ENCODE results near the gene MAP2K5. TPM values are rescaled to one million over a fixed set of nuclear protein-coding genes. Genes with fewer than 3 reads are reported as not detected.
A peak's percentile ranks its signal among the peaks of the same experiment; 100 is the strongest.
"Not testable (repeated sequence)": the region's sequence is repeated elsewhere in the genome, so short reads cannot be mapped to it uniquely, and the experiment has no call there.

Gene MAP2K5
- total RNA-seq, 1 experiment from 2014 or later = 13.9 TPM

- no peaks in the 10 kb centered on the region for H3K9me3 ChIP-seq (replicated peaks)
- H3K4me1 ChIP-seq = peaks cover 51% of the 10 kb centered on the region
- H3K27ac ChIP-seq = no peak overlapping the region; the same call in 1 of the 2 replicates
- no peaks in the 10 kb centered on the region for H3K27me3 ChIP-seq
- peak in 1 of 2 experiments; percentile 61 for DNase-seq
- no peak overlapping the region for H3K4me3 ChIP-seq
- no peaks in the 10 kb centered on the region for H3K36me3 ChIP-seq
Measured at GRCh38 chr15:67613211-67613610, 70.7 kb downstream of the MAP2K5 start.

GRCh38 chr15:67613708-67614107 lies 71.2 kb downstream of the MAP2K5 start:
- peaks cover 51% of the 10 kb centered on the region for H3K4me1 ChIP-seq
- H3K27me3 ChIP-seq = no peaks in the 10 kb centered on the region
- no peak overlapping the region; the same call in 1 of the 2 replicates for H3K27ac ChIP-seq
- H3K4me3 ChIP-seq = no peak overlapping the region
- DNase-seq = peak in 1 of 2 experiments; percentile 28
- H3K9me3 ChIP-seq (replicated peaks) = no peaks in the 10 kb centered on the region
- H3K36me3 ChIP-seq = no peaks in the 10 kb centered on the region

DNA sequence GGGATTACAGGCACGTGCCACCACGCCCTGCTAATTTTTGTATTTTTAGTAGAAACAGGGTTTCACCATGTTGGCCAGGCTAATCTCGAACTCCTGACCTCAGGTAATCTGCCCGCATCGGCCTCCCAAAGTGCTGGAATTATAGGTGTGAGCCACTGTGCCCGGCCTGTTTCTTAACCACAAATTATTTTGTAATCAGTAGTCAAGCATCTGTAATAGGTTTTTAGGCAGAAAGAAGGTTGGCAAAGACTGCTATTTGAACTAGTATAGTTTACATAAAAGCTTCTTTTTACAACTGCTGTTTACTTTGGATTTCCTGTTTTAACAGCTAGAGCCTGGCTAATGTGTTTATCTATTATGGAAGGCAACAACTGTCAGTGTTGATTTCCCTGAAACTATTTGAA lies 72.6 kb downstream of the MAP2K5 start:
- not testable (repeated sequence) for H3K9me3 ChIP-seq (replicated peaks); H3K4me3 ChIP-seq; H3K27me3 ChIP-seq; H3K36me3 ChIP-seq
- H3K4me1 ChIP-seq = peaks cover 51% of the 10 kb centered on the region
- DNase-seq = peak; percentile 59 to 78
- peak overlapping the region; percentile 20 for H3K27ac ChIP-seq

- H3K27ac ChIP-seq = no peak overlapping the region
Measured at GRCh38 chr15:67618297-67618696, 75.8 kb downstream of the MAP2K5 start.

GRCh38 chr15:67622110-67622509 lies 79.6 kb downstream of the MAP2K5 start:
- Histone ChIP-seq H3K27me3 (no peaks in the 10 kb centered on the region), H3K4me1 (no peaks in the 10 kb centered on the region), H3K9me3 (replicated peaks) (no peaks in the 10 kb centered on the region), H3K36me3 (0 out of 2 replicates have a peak, but pooled peaks cover 2% of the 10 kb centered on the region), H3K4me3 (no peak overlapping the region), H3K27ac (no peak overlapping the region)
- no peak for DNase-seq

More at GRCh38 chr15:67618297-67618696, 75.8 kb downstream of the MAP2K5 start:
- Histone ChIP-seq H3K4me1 (peaks cover 31% of the 10 kb centered on the region), H3K27me3 (no peaks in the 10 kb centered on the region), H3K9me3 (replicated peaks) (no peaks in the 10 kb centered on the region), H3K36me3 (0 out of 2 replicates have a peak, but pooled peaks cover 1% of the 10 kb centered on the region), H3K4me3 (no peak overlapping the region)
- no peak for DNase-seq

DNA sequence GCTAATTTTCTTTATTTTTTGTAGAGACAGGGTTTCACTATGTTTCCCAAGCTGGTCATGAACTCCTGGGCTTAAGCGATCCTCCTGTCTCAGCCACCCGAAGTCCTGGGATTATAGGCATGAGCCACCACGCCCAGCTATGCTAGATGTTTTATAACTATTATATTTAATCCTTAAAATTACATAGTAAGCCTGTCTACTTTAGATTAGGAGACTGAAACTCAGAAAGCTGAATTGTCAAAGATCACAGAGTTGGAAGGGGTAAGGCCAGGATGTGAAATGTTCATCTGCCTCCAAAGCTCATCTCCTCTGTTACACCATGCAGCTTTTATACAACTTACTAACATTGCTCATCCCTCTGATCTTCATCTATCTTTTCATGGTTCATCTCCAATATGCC lies 89.8 kb downstream of the MAP2K5 start:
- H3K4me3 ChIP-seq = no peak overlapping the region
- no peaks in the 10 kb centered on the region for H3K4me1 ChIP-seq
- H3K9me3 ChIP-seq (replicated peaks) = no peaks in the 10 kb centered on the region
- H3K27me3 ChIP-seq = no peaks in the 10 kb centered on the region
- no peak overlapping the region for H3K27ac ChIP-seq
- no peak for DNase-seq
- H3K36me3 ChIP-seq = no peaks in the 10 kb centered on the region

DNA sequence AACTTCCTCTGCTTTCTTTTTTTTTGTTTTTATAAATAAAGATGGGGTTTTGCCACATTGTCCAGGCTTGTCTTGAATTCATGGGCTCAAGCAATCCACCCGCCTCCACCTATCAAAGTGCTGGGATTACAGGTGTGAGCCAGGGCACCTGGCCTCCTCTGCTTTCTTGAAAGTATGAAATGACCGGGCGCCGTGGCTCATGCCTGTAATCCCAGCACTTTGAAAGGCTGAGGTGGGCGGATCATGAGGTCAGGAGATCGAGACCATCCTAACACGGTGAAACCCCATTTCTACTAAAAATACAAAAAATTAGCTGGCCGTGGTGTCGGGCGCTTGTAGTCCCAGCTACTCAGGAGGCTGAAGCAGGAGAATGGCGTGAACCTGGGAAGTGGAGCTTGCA lies 93.4 kb downstream of the MAP2K5 start:
- not testable (repeated sequence) for H3K27ac ChIP-seq; H3K36me3 ChIP-seq; H3K27me3 ChIP-seq; H3K4me3 ChIP-seq; DNase-seq; H3K4me1 ChIP-seq; H3K9me3 ChIP-seq (replicated peaks)

DNA sequence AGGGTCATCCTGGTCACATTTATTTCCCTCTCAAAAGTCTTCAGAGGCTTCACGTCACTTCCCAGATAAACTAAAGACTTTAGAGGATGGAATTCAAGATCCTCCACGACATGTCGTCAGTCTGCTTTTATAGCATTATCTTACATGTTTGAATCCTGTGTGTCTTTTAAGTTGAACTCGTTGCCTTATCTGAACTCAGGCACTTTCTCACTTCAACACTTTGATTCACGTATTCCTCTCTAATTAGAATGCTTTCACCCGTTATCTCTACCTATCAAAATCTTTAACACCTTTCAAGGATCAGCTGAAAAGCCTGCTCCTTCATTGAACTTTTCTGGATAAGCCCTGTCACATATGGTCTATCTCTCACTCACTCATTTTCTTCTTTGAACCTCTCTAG lies 97.1 kb downstream of the MAP2K5 start:
- DNase-seq = no peak
- H3K36me3 ChIP-seq = no peaks in the 10 kb centered on the region
- H3K4me3 ChIP-seq = no peak overlapping the region
- 0 out of 2 replicates have a peak, but pooled peaks cover 3% of the 10 kb centered on the region for H3K9me3 ChIP-seq (replicated peaks)
- H3K27me3 ChIP-seq = no peaks in the 10 kb centered on the region
- no peaks in the 10 kb centered on the region for H3K4me1 ChIP-seq
- H3K27ac ChIP-seq = no peak overlapping the region

GRCh38 chr15:67641453-67641852 lies 99.0 kb downstream of the MAP2K5 start:
- no peak overlapping the region for H3K4me3 ChIP-seq
- H3K36me3 ChIP-seq = no peaks in the 10 kb centered on the region; the same call in 1 of the 2 replicates
- H3K4me1 ChIP-seq = no peaks in the 10 kb centered on the region
- H3K27me3 ChIP-seq = no peaks in the 10 kb centered on the region
- H3K9me3 ChIP-seq (replicated peaks) = 0 out of 2 replicates have a peak, but pooled peaks cover 3% of the 10 kb centered on the region
- DNase-seq = no peak
- H3K27ac ChIP-seq = no peak overlapping the region

DNA sequence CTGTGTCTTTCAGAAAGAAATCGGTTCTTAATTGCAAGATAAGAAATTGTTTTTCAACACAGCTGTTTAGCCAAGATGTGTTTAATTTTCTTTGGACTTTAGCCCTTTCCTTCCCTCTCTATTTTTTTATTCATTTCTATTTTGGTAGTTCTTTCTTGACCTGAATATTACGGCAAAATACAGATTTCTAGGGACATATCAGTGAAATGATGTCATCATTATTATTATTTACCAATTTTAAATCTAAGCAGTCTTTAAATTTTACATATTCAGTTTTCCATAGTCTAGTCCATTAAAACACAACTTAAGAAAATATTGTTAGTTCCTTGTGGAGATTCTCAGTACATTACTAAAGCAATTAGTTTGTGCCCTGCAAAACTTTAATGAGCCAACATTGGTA lies 104.3 kb downstream of the MAP2K5 start:
- DNase-seq = no peak
- peaks cover 4% of the 10 kb centered on the region; the same call in 1 of the 2 replicates for H3K36me3 ChIP-seq
- H3K4me1 ChIP-seq = no peaks in the 10 kb centered on the region
- no peaks in the 10 kb centered on the region for H3K9me3 ChIP-seq (replicated peaks)
- H3K4me3 ChIP-seq = no peak overlapping the region
- no peak overlapping the region for H3K27ac ChIP-seq
- no peaks in the 10 kb centered on the region for H3K27me3 ChIP-seq

DNA sequence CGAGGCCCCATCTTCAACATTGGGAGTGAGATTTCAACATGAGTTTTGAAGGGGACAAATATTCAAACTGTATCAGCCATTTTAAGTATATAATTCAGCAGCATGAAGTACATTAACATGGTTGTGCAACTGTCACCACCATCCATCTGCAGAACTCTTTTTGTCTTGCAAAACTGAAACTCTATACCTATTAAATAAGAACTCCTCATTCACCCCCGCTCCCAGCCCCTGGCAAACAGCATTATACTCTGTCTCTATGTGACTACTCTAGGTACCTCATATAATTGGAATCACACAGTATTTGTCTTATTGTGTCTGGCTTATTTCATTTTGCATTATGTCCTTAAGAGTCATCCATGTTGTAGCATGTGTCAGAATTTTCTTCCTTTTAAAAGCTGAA lies 110.1 kb downstream of the MAP2K5 start:
- DNase-seq = no peak
- H3K4me1 ChIP-seq = no peaks in the 10 kb centered on the region
- H3K27me3 ChIP-seq = no peaks in the 10 kb centered on the region
- H3K27ac ChIP-seq = no peak overlapping the region
- H3K9me3 ChIP-seq (replicated peaks) = no peaks in the 10 kb centered on the region
- peaks cover 8% of the 10 kb centered on the region; the same call in 1 of the 2 replicates for H3K36me3 ChIP-seq
- no peak overlapping the region for H3K4me3 ChIP-seq

DNA sequence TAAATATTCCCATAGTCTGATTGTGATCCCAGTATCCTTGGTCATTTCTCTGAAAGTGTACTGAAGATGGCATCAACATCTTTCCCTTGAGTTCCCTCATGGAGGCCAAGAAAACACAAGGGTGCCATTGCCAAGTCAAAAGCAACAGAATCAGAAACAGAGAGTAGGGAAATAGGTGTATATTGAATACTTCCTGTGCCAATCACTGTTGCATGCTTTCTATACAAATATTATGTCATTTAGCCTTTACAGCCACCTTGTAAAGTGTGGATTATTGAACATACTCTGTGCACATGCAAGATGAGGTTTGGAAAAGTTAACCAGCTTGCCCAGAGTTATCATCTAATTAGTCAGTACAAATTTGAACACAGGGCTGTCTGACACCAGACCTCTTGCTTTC lies 117.9 kb downstream of the MAP2K5 start:
- H3K9me3 ChIP-seq (replicated peaks) = no peaks in the 10 kb centered on the region
- no peak for DNase-seq
- H3K4me1 ChIP-seq = no peaks in the 10 kb centered on the region
- H3K4me3 ChIP-seq = no peak overlapping the region
- no peaks in the 10 kb centered on the region for H3K27me3 ChIP-seq
- no peaks in the 10 kb centered on the region; the same call in 1 of the 2 replicates for H3K36me3 ChIP-seq
- no peak overlapping the region for H3K27ac ChIP-seq

DNA sequence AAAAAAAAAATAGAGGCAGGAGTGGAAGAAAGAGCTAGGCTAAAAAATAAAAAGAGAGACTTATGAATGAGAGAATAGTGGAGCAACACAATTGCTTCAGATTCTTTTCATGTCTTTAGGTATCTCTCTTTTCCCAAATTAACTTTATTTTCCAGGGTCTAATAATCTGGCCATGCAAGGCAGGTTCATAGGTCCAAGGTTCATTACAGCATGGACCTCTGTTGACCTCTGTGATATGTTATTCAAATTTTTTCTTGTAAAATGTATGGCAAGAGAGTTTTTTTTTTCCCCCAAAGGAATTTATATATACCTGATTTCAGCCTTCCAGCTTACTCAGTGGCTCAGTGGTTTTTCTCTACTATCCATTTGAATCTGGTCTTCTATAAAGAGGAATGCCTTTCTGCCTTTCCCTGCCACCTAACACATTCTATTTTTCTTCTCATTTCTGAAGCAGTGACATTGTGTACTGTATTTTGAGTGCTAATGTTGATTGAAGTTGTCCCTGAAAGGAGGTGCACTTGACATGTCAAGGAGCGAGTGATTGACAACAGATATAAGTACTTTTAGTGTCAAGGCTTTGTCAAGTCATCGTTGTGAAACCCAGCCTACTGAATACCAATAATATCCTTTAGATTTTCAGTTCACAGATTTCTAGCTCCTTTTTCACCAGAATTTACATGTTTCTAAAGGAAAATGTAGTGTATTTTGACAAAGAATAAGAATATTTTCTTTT lies 118.5 kb downstream of the MAP2K5 start:
- Histone ChIP-seq H3K27me3 (no peaks in the 10 kb centered on the region), H3K4me1 (no peaks in the 10 kb centered on the region), H3K27ac (no peak overlapping the region), H3K4me3 (no peak overlapping the region), H3K9me3 (replicated peaks) (no peaks in the 10 kb centered on the region), H3K36me3 (no peaks in the 10 kb centered on the region; the same call in 1 of the 2 replicates)
- no peak for DNase-seq

GRCh38 chr15:67670647-67671305 lies 128.3 kb downstream of the MAP2K5 start:
- Histone ChIP-seq H3K4me3 (no peak overlapping the region), H3K9me3 (replicated peaks) (no peaks in the 10 kb centered on the region), H3K4me1 (no peaks in the 10 kb centered on the region), H3K36me3 (no peaks in the 10 kb centered on the region), H3K27ac (no peak overlapping the region), H3K27me3 (no peaks in the 10 kb centered on the region)
- DNase-seq = no peak

GRCh38 chr15:67672834-67673233 lies 130.3 kb downstream of the MAP2K5 start:
- H3K4me1 ChIP-seq; H3K9me3 ChIP-seq (replicated peaks); H3K36me3 ChIP-seq; H3K27ac ChIP-seq; H3K27me3 ChIP-seq; DNase-seq; H3K4me3 ChIP-seq: not testable (repeated sequence)
